ENCODE results near the gene PRDM10.

The PRDM10 gene

DNA sequence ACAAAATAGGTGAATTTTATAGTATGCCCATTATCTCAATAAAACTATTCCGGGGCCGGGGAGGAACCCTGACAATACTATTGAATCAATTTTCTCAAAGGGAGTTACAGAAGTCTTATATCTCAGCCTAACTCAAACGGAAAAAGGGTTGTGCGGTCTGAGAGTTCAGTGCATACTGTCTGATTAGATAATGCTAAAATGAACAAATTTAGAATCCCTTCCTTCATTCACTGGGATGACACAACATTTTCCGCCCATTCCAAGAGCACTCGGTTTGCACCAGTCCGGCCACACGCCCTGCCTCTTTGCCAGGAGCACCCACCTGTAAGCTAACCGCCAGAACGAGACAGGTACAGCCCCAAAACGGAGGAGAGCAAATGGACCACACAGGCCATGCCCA lies 57.3 kb downstream of the PRDM10 start:
- DNase-seq, result no peak

DNA sequence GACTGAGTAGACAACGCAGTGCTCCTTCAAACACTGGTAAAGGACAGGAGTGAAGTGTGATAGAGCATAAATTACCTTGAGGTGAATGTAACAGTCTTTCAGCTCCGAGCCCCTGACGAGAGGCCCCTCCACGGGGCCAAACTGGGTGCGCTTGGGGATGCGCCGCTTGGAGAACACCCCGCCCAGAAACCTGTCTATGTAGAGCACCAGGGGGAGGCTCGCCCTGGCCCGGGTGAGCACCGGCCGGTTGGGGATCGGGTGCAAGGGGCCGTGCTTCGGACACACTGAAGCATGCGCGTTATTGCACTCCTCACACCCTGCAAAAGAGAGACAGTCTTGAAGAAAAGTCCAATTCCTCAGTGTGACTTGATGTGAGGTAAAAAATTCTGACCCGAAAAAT lies 57.9 kb downstream of the PRDM10 start:
- no peak for DNase-seq

DNA sequence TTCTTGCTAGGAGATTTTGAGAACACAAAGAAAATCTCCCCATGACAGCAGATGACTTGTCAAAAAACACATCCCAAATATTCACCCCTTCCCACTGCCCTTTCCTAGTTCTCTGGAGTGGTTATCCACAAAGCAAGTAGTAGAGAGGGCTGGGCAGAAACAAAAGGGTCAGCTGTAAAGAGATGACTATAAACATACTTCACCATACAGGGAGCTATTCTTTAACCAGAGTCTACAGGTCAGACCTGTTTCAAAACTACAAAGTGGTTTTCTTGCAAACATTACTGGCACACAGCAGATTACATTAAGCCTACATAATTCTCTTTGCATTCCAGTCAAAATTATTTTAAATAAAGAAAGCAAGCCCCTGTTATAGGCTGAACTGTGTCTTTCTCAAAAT lies 59.6 kb downstream of the PRDM10 start:
- DNase-seq, result no peak

DNA sequence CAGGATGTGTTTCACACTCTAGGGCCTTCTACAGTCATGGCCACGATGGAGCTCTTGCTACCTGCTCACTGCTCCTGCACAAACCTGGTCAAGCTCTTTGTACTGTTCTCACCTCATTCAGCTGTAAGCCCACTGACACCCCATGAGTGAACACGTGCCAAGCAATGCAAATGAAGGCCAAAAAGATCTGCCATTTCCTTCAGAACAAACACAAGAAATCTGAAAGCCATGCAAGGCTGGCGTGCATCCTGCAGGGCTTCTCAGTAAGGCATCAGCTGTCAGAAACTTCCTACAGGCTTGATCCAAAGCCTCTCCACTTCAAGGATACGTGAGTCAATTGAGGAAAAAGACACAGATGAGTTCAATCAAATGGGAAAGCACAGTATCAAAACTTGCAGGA lies 63.1 kb downstream of the PRDM10 start:
- DNase-seq, result no peak

DNA sequence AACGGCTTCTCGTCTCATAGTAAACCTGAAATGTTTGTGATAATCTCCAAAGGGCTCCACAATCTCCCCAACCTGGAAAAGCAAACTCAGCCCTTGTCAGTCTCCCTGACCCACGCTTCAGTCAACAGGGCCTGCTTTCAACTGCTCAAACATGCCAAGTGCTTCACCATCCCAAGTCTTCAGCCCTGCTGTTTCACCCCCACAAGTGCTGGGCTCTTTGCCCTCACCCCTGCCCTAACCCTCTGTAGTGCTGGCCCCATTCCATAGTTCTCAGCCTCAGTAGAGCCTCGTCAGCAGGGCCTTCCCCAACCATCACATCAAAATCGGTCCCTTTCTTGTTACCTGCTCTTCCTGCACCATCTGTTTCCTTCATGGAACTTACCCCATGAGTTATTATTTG lies 63.9 kb downstream of the PRDM10 start:
- DNase-seq, result no peak

DNA sequence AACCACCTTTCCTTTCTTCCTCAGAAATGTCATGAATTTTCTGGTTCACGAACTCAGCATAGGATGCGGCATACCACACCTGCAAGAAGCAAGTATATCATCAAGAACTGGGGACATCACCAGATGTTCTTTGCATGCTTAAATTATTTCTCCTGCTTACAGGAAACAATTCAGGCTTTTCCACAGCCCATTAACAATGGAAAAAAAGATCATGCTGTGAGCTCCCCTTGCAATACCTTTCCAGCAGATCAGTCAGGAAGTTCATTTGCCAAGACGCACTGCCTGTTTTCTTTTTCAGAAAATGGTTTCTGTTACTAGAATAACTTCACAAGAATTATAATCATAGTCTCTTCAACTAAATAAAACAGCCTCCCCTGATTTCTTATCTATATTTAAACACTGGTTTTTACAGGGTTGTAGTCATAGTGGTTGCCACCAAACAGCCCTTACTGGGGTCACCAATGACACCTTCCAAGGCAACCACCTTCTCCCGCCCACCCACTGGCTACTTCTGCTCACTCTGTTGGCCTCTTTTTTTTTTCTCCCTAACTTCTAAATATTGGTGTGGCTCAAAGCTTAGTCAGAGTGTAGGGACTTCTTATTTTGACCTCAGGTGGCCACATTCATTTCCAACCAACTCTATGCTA lies 64.9 kb downstream of the PRDM10 start:
- no peak for DNase-seq

DNA sequence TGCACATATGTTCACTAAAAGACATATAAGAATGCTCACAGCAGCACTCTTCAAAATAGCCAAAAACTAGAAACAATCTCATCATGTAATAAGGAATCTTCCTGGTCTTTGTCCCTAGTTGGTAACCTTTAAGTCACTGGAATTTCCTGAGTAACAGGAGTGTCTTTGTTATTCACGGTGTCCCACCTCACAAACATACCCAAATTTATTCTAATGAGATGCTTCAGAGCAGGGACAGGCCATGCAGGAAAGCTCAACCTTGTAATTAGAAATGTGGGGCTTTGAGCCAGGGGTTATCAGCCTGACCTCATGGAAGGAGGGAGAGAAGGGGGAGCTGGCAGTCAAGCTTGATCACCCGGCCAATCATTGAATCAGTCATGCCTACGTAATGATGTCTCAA lies 66.9 kb downstream of the PRDM10 start:
- no peak for DNase-seq

DNA sequence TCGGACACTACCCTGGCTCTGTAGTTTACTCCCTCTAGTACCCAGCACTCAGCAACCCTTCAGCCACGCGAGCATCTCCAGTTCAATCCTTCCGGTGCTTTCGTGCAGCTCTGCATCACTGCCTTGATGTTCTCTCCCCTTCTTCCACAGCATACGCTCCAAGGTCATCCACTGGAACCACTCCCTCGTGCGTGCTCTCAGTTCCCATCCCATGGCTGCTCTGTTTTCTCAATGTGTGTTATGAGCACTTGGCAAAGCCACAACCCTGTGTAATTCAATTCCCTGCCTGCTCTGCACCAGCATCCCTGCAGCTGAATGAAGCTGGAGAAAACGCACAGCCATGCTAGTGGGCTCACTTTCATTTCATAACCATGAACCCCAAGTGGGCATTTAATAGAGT lies 68.7 kb downstream of the PRDM10 start:
- no peak for DNase-seq

DNA sequence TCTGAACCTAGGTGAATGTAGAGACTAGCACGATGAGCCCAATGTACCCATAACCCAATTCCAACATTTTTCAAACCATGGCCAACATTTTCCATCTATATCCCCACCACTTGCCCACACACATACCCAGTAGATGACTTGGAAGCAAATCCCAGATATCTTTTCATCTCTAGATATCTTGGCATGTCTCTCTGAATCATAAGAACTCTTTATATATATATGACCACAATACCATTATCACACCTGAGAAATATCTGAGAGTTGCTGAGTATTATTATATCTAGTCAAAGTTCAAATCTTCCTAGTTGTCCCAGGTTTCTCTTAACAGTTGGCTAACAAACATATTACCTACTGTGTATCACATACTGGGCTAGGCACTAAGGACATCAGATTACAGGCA lies 69.4 kb downstream of the PRDM10 start:
- no peak for DNase-seq

DNA sequence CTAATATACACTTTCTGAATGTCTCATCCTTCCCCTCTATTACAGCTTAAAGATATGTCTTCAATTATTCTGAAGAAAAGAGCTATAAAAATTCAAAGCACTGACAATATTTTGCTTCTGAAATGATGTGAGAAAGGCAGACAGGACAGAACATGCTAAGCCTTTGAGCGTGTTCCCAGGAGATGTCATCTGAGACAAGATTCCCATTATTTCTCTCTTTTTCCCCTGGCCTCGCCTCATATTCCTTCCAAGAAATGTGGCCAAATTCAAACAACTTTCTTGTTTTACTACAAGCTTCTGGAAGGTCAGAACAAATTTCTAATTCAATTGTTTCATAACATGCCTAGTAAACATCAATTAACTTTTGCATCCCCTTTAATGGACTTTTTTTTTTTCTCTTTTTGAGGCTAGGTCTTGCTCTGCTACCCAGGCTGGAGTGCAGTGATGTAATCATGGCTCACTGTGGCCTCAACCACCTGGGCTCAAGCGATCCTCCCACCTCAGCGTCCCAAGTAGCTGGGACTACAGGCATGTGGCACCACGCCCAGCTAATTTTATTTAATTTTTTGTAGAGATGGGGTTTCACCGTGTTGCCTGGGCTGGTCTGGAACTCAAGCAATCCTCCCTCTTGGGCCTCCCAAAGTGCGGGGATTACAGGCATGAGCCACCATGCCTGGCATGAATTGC lies 70.1 kb downstream of the PRDM10 start:
- no peak for DNase-seq

DNA sequence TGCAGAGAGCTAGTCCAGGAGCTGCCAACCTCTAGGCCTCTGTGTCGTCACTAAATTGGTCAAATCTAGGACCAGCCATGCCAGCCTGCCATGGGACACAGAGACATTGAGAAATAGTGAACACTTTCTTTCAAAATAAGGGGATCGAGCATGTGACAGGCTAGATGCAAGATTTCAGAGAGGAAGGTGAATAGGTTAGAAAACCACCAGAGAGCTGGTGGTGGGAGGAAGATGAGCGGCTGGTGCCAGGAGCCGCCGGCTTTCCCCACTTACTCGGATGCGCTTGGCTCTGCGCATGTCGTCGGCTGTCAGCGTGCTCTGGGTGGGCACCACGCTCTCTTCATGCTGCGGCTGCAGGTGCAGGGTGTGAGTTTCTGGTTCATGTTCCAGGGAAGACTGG lies 71.9 kb downstream of the PRDM10 start:
- DNase-seq, result no peak

DNA sequence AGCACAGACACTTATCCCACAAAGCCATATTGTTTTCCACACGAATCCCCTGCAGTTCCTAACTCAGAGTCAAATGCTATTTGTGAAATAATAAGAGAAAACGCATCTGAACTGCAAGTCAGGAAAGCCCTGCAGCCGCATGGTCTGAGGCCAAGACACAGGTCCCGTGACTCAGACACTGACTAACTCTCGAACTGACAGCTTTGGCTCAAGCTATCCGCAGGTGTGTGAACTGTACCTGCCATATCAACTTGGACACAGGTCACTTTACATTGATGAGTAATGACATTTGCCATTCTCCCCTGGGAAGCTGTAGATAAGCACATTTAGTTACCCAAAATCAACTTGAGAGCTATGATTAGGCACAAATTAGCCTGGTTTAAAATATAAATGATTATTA lies 72.3 kb downstream of the PRDM10 start:
- DNase-seq, result no peak

DNA sequence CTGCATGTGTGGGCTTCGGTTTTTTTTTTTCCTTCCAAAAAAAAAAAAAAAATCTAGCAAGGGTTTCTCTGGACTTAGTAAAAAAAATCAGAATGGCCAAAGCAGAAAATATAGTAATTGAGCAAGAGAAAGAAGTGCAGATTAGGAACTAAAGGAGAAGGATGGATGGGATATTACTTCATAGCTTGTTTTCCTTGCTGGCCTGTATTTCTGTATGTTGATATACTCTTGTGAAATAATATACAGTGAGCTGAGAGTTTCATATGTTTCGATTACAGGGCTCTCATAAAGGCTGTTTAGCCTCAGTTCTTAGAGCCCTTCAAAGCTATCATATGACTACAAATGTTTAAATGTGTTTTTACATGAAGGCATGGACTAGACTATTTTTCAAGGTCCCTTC lies 72.9 kb downstream of the PRDM10 start:
- no peak for DNase-seq

DNA sequence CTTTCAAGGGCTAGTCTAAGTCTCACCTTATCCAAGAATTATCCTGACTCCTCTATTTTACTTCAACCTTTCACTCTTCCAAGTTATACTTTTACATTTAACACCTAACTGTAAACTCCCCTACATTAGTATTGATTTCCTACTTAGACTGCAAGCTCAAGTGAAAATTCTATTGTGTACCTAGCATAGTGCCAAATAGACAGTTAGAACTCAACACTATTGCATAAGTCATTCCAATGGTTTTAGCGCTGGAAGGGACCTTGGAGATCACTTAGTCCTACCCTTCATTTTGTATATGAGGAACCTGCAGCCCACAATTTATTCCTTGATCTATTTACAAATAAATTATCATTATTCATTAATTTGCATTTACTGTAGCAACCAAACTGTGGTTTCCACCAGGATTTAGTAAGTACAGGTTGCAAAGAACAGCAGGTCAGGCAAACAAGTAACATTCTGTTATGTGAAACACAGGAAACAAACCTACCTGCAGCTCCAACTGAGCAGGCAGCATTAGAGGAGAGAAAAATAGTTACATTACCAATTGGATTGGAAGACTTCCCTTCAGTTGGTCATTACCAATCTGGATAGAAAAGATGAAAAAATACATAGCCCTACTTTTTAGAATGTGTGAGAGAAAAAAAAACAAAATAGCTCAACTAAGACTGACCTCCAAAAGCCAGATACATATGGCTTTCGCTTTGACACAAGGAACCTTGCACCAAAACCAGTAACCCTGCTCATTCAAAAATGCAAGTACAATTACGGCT lies 73.5 kb downstream of the PRDM10 start:
- DNase-seq, result no peak

DNA sequence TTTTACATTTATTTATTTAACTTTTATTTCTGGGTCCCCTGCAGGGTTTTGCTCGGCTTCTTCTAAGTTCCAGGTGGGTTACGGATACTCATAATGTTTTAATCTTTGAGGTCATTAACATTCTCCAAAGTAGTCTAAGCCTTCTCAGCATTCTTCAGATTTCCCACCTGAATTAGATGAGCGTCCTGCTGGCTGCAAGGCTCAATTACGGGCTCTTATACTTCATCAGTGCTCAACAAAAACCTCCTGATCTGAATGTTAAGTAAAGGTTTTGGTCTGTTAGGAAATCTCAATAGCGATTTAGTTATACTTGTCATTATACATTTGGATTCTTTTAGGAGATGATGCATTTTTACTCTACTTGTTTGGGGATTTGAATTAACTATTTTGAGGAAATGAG lies 80.0 kb downstream of the PRDM10 start:
- no peak for DNase-seq

DNA sequence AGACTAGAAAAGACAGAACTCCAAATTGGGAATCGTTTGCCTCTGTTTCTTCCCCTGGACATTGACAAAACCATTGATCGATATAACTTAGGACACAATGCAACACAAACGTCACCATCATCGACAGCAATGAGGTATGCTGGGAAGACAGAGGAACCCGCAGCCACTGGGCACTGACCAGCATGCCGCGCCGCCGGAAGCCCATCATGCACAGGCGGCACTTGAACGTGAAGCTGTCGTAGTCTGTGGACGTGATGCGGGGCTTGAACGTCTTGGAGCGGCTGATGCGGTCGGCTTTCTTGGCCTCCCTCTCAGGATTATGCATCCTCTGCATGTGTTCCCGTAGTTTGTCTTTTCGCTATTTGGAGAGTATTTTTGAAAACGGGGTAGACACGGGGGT lies 84.3 kb downstream of the PRDM10 start:
- DNase-seq, result no peak

DNA sequence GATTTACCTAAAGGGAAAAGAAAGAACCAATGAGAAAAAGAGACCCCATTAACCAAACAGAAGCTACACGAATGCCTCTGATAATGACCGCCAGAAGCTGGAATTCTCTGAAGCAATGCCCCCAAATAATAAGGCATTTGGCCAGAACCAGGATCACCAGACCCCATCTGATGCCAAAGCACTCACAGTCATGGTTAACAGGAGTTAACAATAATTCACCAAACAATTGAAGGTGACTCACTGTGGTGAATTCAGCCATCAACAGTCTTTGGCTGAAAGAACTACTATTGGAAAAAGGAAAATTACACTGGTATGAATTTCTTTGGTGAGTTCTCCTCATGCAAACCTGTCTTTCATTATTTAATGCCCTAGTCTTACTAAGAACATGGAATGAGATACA lies 85.4 kb downstream of the PRDM10 start:
- no peak for DNase-seq

DNA sequence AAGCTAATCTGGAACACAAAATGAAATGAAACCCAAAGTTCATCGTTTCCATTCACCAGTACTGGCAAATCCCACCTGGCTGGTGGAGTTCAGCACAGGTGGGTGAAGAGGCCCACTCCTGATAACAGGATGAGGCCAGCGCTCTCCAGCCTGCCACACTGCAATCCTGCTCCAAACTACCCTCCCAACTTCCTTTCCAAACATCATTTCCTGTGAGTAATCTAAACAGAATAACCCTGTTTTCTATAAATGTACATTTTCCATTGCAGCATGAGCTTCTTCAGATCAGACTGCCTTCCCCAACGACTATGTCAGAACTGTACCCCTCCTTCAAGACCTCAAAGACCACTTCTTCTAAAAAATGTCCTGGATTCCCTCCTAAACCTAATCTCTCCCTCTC lies 91.3 kb downstream of the PRDM10 start:
- DNase-seq, result no peak

DNA sequence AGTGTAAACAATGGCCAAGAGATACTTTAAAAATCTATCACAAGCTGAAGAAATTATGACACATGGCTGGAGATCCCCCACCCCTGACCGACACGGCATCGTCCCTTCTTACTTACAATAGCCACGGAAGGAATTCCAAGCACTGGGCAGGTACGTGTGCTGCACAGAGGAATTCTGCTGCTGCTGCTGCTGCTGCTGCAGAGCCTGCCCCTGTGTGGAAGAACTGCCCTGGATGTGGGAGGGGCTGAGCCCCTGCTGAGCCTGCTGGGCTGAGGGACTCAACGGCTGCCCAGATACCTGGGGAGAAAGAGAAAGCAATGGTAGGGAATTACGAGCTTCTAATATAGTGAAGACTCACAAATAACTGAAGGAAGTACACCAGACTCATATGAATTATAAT lies 92.3 kb downstream of the PRDM10 start:
- no peak for DNase-seq

DNA sequence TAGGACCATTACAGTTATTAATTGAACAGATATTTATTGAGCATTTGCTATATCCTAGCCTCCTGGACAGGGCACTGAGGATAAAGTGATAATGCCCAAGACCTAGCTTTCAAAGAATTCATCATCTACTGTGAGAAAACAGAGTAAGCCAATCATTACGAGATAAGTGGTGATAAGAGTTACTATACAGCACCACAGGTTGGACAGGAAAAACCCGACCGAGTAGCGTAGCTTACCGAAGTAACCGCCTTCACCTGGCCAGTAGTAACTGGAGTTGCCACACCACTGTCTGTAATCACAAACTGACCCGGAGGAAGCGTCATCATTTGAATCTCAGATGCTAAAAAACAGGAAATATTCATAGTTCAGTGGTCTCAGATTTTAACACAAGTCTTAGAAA lies 97.2 kb downstream of the PRDM10 start:
- no peak for DNase-seq

DNA sequence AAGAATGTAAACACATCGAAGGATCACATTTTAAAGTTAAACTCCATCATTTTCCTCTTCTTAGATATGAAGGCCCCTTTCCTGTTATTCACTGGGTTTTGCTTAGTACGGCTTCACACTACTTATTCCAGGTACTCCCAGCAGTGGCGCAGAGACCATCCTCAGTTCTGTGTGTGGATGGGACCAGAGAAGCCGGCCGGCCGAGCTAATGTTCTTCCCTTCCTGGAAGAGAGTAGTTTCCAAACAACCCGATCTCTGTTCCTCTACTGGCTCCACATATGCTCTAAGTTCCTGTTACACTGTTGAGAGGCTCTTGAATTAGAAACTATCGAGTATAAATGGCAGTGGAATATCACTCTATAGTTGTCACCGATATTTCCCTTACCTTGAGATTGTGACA lies 106.6 kb downstream of the PRDM10 start:
- DNase-seq, result no peak

DNA sequence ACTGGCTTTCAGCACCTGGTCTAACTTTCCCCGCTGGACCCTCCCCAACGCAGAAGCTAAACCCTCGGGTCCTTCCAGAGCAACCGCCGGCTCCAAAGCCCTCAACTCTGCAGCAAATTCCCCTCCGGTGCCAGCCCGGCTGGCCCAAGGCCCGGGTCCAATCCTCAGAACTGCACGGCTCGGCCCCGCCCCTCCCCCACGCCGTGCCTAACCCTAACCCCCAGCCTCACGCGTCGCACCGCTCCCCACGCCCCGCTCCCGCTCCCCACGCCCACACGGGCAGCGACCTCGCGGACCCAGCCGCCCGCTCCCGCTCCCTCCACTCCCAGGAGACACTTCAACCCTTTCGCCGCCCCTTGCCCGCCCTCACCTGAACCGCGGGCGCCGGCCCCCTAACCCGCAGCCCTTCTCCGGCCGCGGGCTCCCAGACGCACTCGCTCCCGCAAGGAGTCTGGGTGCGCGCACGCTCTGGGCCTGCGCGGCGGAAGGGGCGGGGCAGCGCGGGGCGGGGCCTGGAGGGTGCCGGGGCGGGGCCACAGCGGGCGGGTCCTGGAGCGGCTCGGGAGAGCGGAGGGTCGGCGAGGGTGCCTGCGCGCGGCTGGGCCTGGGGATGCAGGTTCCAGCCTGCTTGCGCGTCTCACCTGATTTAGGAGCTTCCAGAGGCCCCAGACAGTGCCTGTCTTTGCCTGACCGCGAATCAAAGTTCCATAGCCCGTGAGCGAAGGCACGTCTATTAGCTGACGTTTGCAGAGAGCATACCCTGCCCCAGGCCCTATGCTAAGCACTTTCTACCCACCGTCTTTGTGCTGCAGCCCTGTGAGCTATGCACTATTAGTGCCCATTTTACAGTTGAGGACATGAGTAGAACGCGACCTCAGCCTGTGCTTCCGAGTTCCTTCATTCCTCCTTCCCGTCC lies 107.3 kb downstream of the PRDM10 start, which contains the start of gene NFRKB:
Gene NFRKB (minus strand): TSS at position 453 of the 916 bp plus-strand sequence. CDS start 2,729 bp downstream, outside the sequence.
- peak; percentile 25 to 44 for DNase-seq

Measured in cerebellar nuclear complex (tissue), 1 donor.